HEK293T (cell line): ENCODE results near the gene AQP12A.

Source experiments
- CTCF ChIA-PET: fragments of 350-600 bp; formaldehyde crosslinking; extraction: SDS; loops from one replicate; lab custom pipeline; 2021; ENCODE audit warnings: antibody characterized with exemption, inconsistent platforms; lab: Yijun Ruan, JAX
- POLR2A ChIA-PET: fragments of 350-600 bp; formaldehyde crosslinking; extraction: SDS; loops from one replicate; lab custom pipeline; 2020; ENCODE audit warnings: antibody characterized with exemption, inconsistent platforms; lab: Yijun Ruan, JAX
- DNase-seq: peaks from one replicate; pipeline ENCODE4 v3.0.0; 2012; ENCODE audit warnings: mixed read lengths; ENCODE audit errors: extremely low spot score
- ARNT ChIP-seq: fragments of 450-650 bp; IDR thresholded peaks from 2 replicates; pipeline ENCODE4 v1.6.1; 2017; ENCODE audit warnings: mild to moderate bottlenecking
- BHLHE40 ChIP-seq: fragments of 450-650 bp; IDR thresholded peaks from 2 replicates; pipeline ENCODE4 v1.6.1; 2016; ENCODE audit warnings: mild to moderate bottlenecking, moderate library complexity, borderline replicate concordance
- CTBP1 ChIP-seq: fragments of 450-650 bp; IDR thresholded peaks from 2 replicates; pipeline ENCODE4 v1.6.1; 2016; ENCODE audit warnings: borderline replicate concordance
- ELF4 ChIP-seq: fragments of 450-650 bp; IDR thresholded peaks from 2 replicates; pipeline ENCODE4 v1.6.1; 2017; ENCODE audit warnings: antibody characterized with exemption
- FOXA1 ChIP-seq: fragments of 450-650 bp; IDR thresholded peaks from 2 replicates; pipeline ENCODE4 v1.6.1; 2016; ENCODE audit warnings: mild to moderate bottlenecking
- FOXK2 ChIP-seq: fragments of 450-650 bp; IDR thresholded peaks from 2 replicates; pipeline ENCODE4 v1.6.1; 2016; ENCODE audit warnings: mild to moderate bottlenecking
- FOXM1 ChIP-seq: fragments of 450-650 bp; IDR thresholded peaks from 2 replicates; pipeline ENCODE4 v1.6.1; 2017; ENCODE audit warnings: mild to moderate bottlenecking, borderline replicate concordance
- HDGF ChIP-seq: fragments of 450-650 bp; IDR thresholded peaks from 2 replicates; pipeline ENCODE4 v1.6.1; 2017; ENCODE audit warnings: antibody characterized with exemption, borderline replicate concordance
- L3MBTL2 ChIP-seq: fragments of 450-650 bp; conservative IDR thresholded peaks from 2 replicates; pipeline ENCODE4 v1.6.1; 2016; ENCODE audit warnings: mild to moderate bottlenecking
- LEF1 ChIP-seq: fragments of 450-650 bp; IDR thresholded peaks from 2 replicates; pipeline ENCODE4 v1.6.1; 2017; ENCODE audit warnings: mild to moderate bottlenecking, borderline replicate concordance
- NFRKB ChIP-seq: fragments of 450-650 bp; IDR thresholded peaks from 2 replicates; pipeline ENCODE4 v1.6.1; 2016; ENCODE audit warnings: mild to moderate bottlenecking, moderate library complexity
- SP1 ChIP-seq: fragments of 450-650 bp; IDR thresholded peaks from 2 replicates; pipeline ENCODE4 v1.6.1; 2017
- SUZ12 ChIP-seq: fragments of 450-650 bp; IDR thresholded peaks from 2 replicates; pipeline ENCODE4 v1.6.1; 2016; ENCODE audit warnings: mild to moderate bottlenecking
- TARDBP ChIP-seq: fragments of 450-650 bp; IDR thresholded peaks from 2 replicates; pipeline ENCODE4 v1.6.1; 2016
- ZNF384 ChIP-seq: fragments of 450-650 bp; IDR thresholded peaks from 2 replicates; pipeline ENCODE4 v1.6.1; 2016
- TF ChIP-seq, protein P1 (sequence below): fragments of 450-650 bp; IDR thresholded peaks from 2 replicates; pipeline ENCODE4 v1.6.1; 2016

Gene AQP12A

DNA sequence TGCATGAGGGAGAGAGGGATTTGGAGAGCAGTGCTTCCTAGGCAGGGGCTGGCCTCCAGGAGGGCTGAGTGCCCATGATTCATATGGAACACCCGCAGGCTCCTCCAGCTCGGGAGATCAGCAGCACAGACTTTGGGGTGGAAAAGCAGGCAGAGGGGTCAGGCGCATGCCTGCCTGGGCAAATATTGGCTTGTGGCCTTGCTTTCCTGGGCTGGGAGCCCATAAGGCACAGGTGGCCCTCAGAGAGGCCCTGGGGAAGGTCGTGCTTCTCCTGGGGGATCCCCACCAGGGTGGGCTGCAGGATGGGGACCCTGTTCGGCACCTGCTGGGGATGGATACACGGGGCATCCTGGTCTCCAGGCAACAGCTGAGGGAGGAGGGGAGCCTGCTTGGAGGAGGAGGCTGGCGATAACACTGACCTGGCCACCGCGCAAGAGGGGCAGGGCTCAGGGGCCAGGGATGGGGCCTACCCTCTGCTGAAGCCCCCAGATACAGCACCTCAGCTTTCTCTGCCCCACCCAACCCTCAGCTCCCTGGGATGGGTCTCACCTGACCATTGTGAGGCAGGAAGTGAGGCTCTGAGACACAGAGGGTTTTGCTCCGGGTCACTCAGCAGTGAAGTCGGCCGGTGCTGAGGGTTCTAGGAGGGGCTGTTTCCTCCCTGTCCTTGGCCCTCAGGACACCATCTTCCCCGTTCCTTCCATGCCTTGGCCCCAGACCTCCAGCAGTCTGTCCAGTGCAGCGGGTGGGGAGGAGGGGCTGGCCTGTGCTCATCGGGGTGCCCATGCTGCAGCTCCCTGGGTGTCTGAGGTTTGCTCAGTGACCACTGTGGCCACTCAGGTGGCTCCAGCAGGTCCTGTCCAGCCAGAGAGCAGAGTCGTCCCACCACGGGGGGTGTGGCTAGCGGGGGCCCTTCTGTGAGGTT lies 12.0 kb downstream of the AQP12A start:
- ChIA-PET POLR2A (no interaction called here), CTCF (interaction anchor here (0.9 kb wide), 1 partner anchor 190 kb away, joined by 6 read pairs; no protein-coding TSS in a partner anchor)
- TF ChIP-seq NFRKB (no peak), TARDBP (no peak), SP1 (no peak), FOXA1 (no peak), ARNT (no peak), FOXK2 (no peak), ZNF384 (no peak), CTBP1 (no peak), SUZ12 (no peak), L3MBTL2 (no peak), BHLHE40 (no peak), HDGF (no peak), FOXM1 (no peak), ELF4 (no peak), LEF1 (no peak)
- TF ChIP-seq, protein P1, sequence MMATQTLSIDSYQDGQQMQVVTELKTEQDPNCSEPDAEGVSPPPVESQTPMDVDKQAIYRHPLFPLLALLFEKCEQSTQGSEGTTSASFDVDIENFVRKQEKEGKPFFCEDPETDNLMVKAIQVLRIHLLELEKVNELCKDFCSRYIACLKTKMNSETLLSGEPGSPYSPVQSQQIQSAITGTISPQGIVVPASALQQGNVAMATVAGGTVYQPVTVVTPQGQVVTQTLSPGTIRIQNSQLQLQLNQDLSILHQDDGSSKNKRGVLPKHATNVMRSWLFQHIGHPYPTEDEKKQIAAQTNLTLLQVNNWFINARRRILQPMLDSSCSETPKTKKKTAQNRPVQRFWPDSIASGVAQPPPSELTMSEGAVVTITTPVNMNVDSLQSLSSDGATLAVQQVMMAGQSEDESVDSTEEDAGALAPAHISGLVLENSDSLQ, result no peak
- DNase-seq, result no peak

DNA sequence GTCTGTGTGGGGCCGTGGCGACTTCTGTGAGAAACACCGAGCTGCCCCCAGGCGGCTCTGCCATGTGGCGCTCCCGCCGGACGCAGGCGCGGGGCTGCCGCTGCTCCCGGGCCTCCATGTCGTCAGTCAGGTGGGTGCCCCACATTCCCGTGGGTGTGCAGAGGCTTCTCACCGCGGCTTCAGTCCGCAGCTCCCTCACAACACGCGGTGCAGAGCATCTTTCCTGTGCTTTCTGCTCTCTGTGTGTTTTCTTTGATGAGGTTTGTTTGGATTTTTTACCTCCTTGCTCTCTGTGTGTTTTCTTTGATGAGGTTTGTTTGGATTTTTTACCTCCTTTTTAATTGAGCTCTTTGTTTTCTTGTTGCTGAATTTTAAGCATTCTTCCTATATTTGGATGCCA lies 13.0 kb downstream of the AQP12A start:
- ChIA-PET POLR2A (no interaction called here), CTCF (interaction anchor here (0.9 kb wide), 1 partner anchor 191 kb away, joined by 6 read pairs; no protein-coding TSS in a partner anchor)
- no peak for DNase-seq
- TF ChIP-seq ARNT (no peak), FOXM1 (no peak), CTBP1 (no peak), LEF1 (no peak), FOXA1 (no peak), NFRKB (no peak), BHLHE40 (no peak), SUZ12 (no peak), ZNF384 (no peak), SP1 (no peak), TARDBP (no peak), FOXK2 (no peak)
- TF ChIP-seq, protein P1, result no peak

DNA sequence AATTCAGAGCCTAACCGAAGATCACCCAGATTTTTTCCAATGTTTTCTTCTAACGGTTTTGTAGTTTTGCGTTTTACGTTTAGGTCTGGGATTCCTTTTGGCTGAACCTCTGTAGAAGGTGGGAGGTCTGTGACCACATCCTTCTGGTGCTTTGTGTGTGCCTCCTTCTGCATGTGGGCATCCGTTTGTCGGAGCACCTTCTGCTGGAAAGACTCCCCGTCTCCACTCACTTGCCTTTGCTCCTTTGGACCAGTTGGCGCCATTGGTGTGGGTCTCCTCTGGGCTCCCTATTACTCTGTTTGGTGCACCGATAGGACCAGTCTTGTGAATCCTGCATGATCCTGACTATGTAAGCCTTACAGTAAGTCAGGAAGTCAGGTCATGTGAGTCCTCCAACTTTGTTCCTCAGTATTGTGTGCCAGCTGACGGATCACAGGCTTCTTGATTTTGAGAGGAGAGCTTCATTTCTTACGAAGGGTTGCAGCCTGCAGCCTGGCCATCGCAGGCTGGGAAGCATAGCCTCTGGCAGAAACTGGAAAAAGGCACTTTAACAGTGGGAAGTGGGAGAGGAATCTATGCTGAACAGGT lies 13.6 kb downstream of the AQP12A start:
- DNase-seq, result no peak
- ChIA-PET CTCF (no interaction called here), POLR2A (no interaction called here)
- TF ChIP-seq FOXK2 (no peak), FOXA1 (no peak), SUZ12 (no peak), L3MBTL2 (no peak), HDGF (no peak), LEF1 (no peak), ELF4 (no peak), ZNF384 (no peak), TARDBP (no peak), FOXM1 (no peak), NFRKB (no peak), CTBP1 (no peak), BHLHE40 (no peak), SP1 (no peak), ARNT (no peak)
- TF ChIP-seq, protein P1, result no peak

DNA sequence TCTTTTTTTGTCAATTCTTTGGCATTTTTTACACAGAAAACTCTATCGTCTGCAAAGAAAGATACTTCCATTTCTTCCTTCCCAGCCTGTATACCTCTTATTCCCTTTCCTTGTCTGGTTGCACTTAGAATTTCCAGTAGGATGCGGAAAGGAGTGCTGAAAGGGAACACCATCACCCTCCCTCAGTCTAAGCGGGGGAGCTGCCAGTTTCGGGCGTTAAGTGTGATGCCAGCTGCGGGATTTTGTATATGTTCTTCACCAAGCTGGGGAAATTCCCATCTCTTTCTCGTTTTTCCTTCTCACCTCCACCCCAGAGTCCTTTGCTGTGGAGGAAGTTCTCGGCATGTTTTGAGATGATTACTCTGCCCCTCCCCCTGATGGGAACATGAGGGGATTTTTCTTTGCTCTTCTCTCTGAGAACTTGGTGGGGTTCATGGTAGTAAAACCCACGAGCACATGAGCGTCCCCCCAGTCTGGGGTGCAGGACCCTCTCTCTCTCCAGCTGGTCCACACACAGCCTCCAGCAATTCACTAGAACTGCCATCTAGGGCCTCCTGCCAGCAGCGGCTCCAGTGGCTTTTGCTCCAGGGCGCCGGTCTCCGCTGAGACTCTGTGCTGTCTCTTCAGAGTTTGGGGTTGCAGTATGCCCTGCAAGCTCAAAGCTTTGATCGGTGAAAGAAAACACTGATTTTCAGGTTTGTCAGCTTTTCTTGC lies 15.5 kb downstream of the AQP12A start:
- TF ChIP-seq, protein P1, result no peak
- no peak for TF ChIP-seq TARDBP
- TF ChIP-seq FOXM1, result no peak
- no peak for TF ChIP-seq LEF1
- no peak for TF ChIP-seq ELF4
- TF ChIP-seq CTBP1, result no peak
- TF ChIP-seq ARNT, result no peak
- TF ChIP-seq BHLHE40, result no peak
- no peak for TF ChIP-seq L3MBTL2
- no peak for TF ChIP-seq ZNF384
- no peak for TF ChIP-seq FOXK2
- no peak for TF ChIP-seq NFRKB
- CTCF ChIA-PET, result no interaction called here
- POLR2A ChIA-PET, result no interaction called here
- no peak for DNase-seq

DNA sequence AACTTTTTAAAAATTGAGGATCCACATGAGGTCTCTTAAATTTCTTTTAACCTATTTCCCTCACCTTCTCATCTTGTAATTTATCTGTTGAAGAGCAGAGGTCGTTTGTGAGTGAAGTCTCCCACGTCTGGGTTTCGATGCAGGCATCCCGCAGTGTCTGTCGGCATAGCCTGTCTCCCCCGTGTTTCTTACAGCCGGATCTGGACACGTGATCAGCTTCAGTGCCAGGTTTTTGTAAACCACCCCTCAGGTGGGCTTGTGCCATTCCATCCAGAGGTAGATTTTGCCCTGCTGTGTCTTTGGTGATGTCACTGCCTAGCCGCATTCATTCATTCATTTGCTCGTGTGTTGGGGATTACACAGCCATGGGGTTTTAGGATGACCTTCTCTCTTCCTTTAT lies 16.2 kb downstream of the AQP12A start:
- TF ChIP-seq ZNF384 (no peak), SP1 (no peak), TARDBP (no peak), NFRKB (no peak), LEF1 (no peak), FOXA1 (no peak), SUZ12 (no peak), ELF4 (no peak), BHLHE40 (no peak), L3MBTL2 (no peak)
- TF ChIP-seq, protein P1, result no peak
- no peak for DNase-seq
- ChIA-PET POLR2A (no interaction called here), CTCF (no interaction called here)
